Measurements from ENCODE around the gene CTTNBP2NL. TPM values are rescaled to one million over a fixed set of nuclear protein-coding genes. Genes with fewer than 3 reads are reported as not detected.

Gene CTTNBP2NL
- total RNA-seq, 3 donors from 2014 or later: 61.4 to 90.2 (median 79.6) TPM

DNA sequence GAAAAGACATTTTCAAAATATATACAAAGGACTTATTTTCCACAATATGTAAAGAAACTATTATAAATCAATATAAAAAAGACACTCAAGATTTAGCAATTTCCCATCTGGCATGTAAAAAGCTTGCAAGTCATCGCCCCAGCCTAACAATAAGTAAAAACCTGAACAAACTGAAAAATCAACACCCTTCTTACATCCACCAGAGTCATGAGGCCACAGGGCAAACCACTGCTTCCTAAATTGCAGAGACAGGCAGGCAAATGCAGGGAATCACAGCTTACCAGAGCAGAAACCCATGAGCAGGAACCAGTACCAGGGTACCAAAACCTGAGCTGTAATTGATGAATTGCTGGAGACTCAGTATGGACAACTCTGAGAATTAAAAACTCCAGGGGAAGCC, 96.1 kb downstream of the CTTNBP2NL start:
- intact Hi-C loops (cut with DNase I, micrococcal nuclease): no loop called here
- TF ChIP-seq, protein P1, sequence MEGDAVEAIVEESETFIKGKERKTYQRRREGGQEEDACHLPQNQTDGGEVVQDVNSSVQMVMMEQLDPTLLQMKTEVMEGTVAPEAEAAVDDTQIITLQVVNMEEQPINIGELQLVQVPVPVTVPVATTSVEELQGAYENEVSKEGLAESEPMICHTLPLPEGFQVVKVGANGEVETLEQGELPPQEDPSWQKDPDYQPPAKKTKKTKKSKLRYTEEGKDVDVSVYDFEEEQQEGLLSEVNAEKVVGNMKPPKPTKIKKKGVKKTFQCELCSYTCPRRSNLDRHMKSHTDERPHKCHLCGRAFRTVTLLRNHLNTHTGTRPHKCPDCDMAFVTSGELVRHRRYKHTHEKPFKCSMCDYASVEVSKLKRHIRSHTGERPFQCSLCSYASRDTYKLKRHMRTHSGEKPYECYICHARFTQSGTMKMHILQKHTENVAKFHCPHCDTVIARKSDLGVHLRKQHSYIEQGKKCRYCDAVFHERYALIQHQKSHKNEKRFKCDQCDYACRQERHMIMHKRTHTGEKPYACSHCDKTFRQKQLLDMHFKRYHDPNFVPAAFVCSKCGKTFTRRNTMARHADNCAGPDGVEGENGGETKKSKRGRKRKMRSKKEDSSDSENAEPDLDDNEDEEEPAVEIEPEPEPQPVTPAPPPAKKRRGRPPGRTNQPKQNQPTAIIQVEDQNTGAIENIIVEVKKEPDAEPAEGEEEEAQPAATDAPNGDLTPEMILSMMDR (IDR thresholded peaks at IDR 0.05): no peak
- ATAC-seq (no peak), DNase-seq (no peak)
- Histone ChIP-seq H3K4me1 (ENCODE audit: low read depth) (no peaks in the 10 kb centered on the region), H3K36me3 (ENCODE audit: low read depth) (no peaks in the 10 kb centered on the region), H3K9me3 (no peaks in the 10 kb centered on the region), H3K4me3 (no peak overlapping the region)

- no peak overlapping the region for H3K4me3 ChIP-seq
- H3K4me1 ChIP-seq (ENCODE audit: low read depth): no peaks in the 10 kb centered on the region
- intact Hi-C loops (cut with DNase I, micrococcal nuclease): no loop called here
- H3K9me3 ChIP-seq: no peaks in the 10 kb centered on the region
- TF ChIP-seq, protein P1 (IDR thresholded peaks at IDR 0.05): no peak
- H3K36me3 ChIP-seq (ENCODE audit: low read depth): no peaks in the 10 kb centered on the region
- no peak for ATAC-seq
- no peak for DNase-seq
Observed at GRCh38 chr1:112493351-112493750, 97.3 kb downstream of the CTTNBP2NL start.

- DNase-seq: no peak
- no peak overlapping the region for H3K4me3 ChIP-seq
- intact Hi-C loops (cut with DNase I, micrococcal nuclease): no loop called here
Observed at GRCh38 chr1:112496290-112496689, 100.3 kb downstream of the CTTNBP2NL start.

DNA sequence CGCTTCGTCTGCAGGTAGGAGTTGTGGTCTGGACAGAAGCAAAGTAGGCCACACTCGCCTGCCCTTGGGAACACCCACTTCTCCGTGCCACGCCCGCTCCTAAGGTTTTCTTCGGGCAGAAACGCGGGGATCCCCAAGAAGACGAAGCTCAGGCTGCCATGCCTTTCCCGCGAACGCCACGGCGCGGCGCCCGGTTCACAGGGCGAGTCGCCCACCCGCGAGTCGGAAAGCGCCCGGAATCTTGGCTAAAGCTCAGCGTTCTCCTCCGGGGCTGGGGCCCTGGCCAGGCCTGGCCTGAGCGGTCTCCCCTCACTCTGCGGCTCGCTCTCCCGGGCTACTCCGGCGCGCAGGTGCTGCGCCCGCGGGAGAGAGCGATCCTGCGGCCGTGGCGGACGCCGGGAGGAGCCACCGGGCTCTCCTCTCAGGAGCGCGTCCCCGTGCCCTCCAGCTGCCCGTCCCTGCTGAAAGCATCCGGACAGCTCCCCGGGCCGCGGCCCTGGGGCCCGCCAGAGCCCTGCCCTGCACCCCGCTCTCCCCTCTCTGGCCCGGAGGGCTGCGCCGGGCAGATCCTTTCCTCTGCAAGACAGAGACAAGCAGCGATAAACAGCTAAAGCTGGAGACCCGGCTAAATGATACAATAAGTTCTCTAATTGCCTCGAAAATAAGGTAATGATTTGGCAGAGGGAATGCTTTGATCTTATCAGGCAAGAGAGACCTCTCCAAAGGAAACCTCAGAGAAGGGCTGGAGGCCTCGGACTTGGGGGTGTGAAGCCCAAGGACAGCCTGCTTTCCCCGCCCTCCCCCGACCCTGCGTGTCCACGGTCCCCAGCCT, 106.0 kb downstream of the CTTNBP2NL start:
- intact Hi-C loops (cut with DNase I, micrococcal nuclease): loop anchor here in 1 of 2 donors (10.0 kb wide), 1 partner anchor 113 kb away; the partner anchor contains the start of genes CAPZA1 and ST7L
- ATAC-seq (peak; percentile 83), DNase-seq (peak; percentile 77 to 85 (median 84))
- TF ChIP-seq, protein P1 (IDR thresholded peaks at IDR 0.05): peak; percentile 43
- H3K9me3 ChIP-seq: no peaks in the 10 kb centered on the region
- no peaks in the 10 kb centered on the region for H3K4me1 ChIP-seq (ENCODE audit: low read depth)
- no peak overlapping the region for H3K4me3 ChIP-seq
- no peaks in the 10 kb centered on the region for H3K36me3 ChIP-seq (ENCODE audit: low read depth)

More at GRCh38 chr1:112496290-112496689, 100.3 kb downstream of the CTTNBP2NL start:
- H3K36me3 ChIP-seq (ENCODE audit: low read depth): no peaks in the 10 kb centered on the region
- TF ChIP-seq, protein P1 (IDR thresholded peaks at IDR 0.05): no peak
- H3K4me1 ChIP-seq (ENCODE audit: low read depth): no peaks in the 10 kb centered on the region
- ATAC-seq: no peak
- H3K9me3 ChIP-seq: no peaks in the 10 kb centered on the region

- intact Hi-C loops (cut with DNase I, micrococcal nuclease): loop anchor here in 1 of 2 donors (10.0 kb wide), 1 partner anchor 112 kb away; the partner anchor contains the start of genes CAPZA1 and ST7L
- ATAC-seq (peak; percentile 28), DNase-seq (peak in 1 of 3 donors; percentile 36)
- H3K4me3 ChIP-seq: no peak overlapping the region
- no peaks in the 10 kb centered on the region for H3K4me1 ChIP-seq (ENCODE audit: low read depth)
- no peaks in the 10 kb centered on the region for H3K36me3 ChIP-seq (ENCODE audit: low read depth)
- H3K9me3 ChIP-seq: no peaks in the 10 kb centered on the region
- TF ChIP-seq, protein P1 (IDR thresholded peaks at IDR 0.05): no peak
Observed at GRCh38 chr1:112502826-112503225, 106.8 kb downstream of the CTTNBP2NL start.
